SK-N-SH treated with all-trans-retinoic acid at 6 μM for 48 hours (cell line): ENCODE results near the gene FASN.

Experiments
- ATAC-seq: fragments of 200-7000 bp; cut with Tn5 transposase; 3 replicates; pipeline ENCODE4 v1.9.1; 2020; ENCODE audit warnings: mild to moderate bottlenecking, moderate library complexity
- ARNTL ChIP-seq: fragments of 450-650 bp; formaldehyde crosslinking; IDR thresholded peaks from 2 replicates; pipeline ENCODE4 v1.5.0; 2020; ENCODE audit warnings: low read depth, mild to moderate bottlenecking, moderate library complexity, borderline replicate concordance
- BACH2 ChIP-seq: fragments of 250-450 bp; sonication (Bioruptor Pico); IDR thresholded peaks from 2 replicates; pipeline ENCODE4 v1.9.0; 2021; ENCODE audit warnings: mild to moderate bottlenecking, borderline replicate concordance
- CSDC2 ChIP-seq: fragments of 250-450 bp; sonication (Bioruptor Pico); IDR thresholded peaks from 2 replicates; pipeline ENCODE4 v1.5.0; 2020; ENCODE audit warnings: mild to moderate bottlenecking, moderate library complexity
- CSRNP3 ChIP-seq: fragments of 250-450 bp; sonication (Bioruptor Pico); IDR thresholded peaks from 2 replicates; pipeline ENCODE4 v1.5.1; 2021; ENCODE audit warnings: mild to moderate bottlenecking, moderate library complexity
- ESRRG ChIP-seq: fragments of 250-450 bp; sonication (Bioruptor Pico); IDR thresholded peaks from 2 replicates; pipeline ENCODE4 v1.6.1; 2021; ENCODE audit warnings: mild to moderate bottlenecking
- GLIS3 ChIP-seq: fragments of 250-450 bp; sonication (Bioruptor Pico); IDR thresholded peaks from 2 replicates; pipeline ENCODE4 v1.5.0; 2020; ENCODE audit warnings: mild to moderate bottlenecking, moderate library complexity
- ISL1 ChIP-seq: fragments of 250-450 bp; sonication (Bioruptor Pico); IDR thresholded peaks from 2 replicates; pipeline ENCODE4 v2.1.2; 2022; ENCODE audit warnings: mild to moderate bottlenecking, moderate library complexity
- OSR1 ChIP-seq: fragments of 250-450 bp; sonication (Bioruptor Pico); IDR thresholded peaks from 2 replicates; pipeline ENCODE4 v1.8.0; 2022; ENCODE audit warnings: moderate library complexity, mild to moderate bottlenecking, inconsistent platforms
- POU6F1 ChIP-seq: fragments of 250-450 bp; sonication (Bioruptor Pico); IDR thresholded peaks from 2 replicates; pipeline ENCODE4 v1.8.0; 2021; ENCODE audit warnings: low read depth, mild to moderate bottlenecking, moderate library complexity, borderline replicate concordance
- PPARA ChIP-seq: fragments of 250-450 bp; sonication (Bioruptor Pico); IDR thresholded peaks from 2 replicates; pipeline ENCODE4 v1.5.0; 2020; ENCODE audit warnings: mild to moderate bottlenecking, borderline replicate concordance
- RARB ChIP-seq: fragments of 250-450 bp; sonication (Bioruptor Pico); IDR thresholded peaks from 2 replicates; pipeline ENCODE4 v1.8.0; 2021; ENCODE audit warnings: mild to moderate bottlenecking, moderate library complexity
- SNAI2 ChIP-seq: fragments of 250-450 bp; sonication (Bioruptor Pico); IDR thresholded peaks from 2 replicates; pipeline ENCODE4 v1.5.0; 2020; ENCODE audit warnings: mild to moderate bottlenecking, moderate library complexity
- TCF4 ChIP-seq: fragments of 250-450 bp; sonication (Bioruptor Pico); IDR thresholded peaks from 2 replicates; pipeline ENCODE4 v1.8.0; 2021; ENCODE audit warnings: mild to moderate bottlenecking, moderate library complexity, borderline replicate concordance
- TOX ChIP-seq: fragments of 250-450 bp; sonication (Bioruptor Pico); IDR thresholded peaks from 2 replicates; pipeline ENCODE4 v1.8.0; 2021; ENCODE audit warnings: mild to moderate bottlenecking, moderate library complexity, borderline replicate concordance
- TSHZ2 ChIP-seq: fragments of 250-450 bp; sonication (Bioruptor Pico); IDR thresholded peaks from 2 replicates; pipeline ENCODE4 v1.5.0; 2020; ENCODE audit warnings: mild to moderate bottlenecking, moderate library complexity
- ZFP3 ChIP-seq: fragments of 250-450 bp; sonication (Bioruptor Pico); IDR thresholded peaks from 2 replicates; pipeline ENCODE4 v1.5.0; 2020; ENCODE audit warnings: mild to moderate bottlenecking, moderate library complexity
- ZFP30 ChIP-seq: fragments of 450-650 bp; formaldehyde crosslinking; IDR thresholded peaks from 2 replicates; pipeline ENCODE4 v1.5.0; 2022; ENCODE audit warnings: mild to moderate bottlenecking, moderate library complexity

Gene FASN

GRCh38 chr17:82058230-82058854 is 39.7 kb downstream of the FASN start (continued):
- no peak for TF ChIP-seq POU6F1
- no peak for TF ChIP-seq ZFP30 (CRISPR knock-in tag)
- no peak for TF ChIP-seq RARB (CRISPR knock-in tag)
- no peak for TF ChIP-seq PPARA (CRISPR knock-in tag)
- TF ChIP-seq TCF4 (CRISPR knock-in tag), result no peak
- TF ChIP-seq ARNTL (CRISPR knock-in tag), result no peak
- no peak for TF ChIP-seq SNAI2 (CRISPR knock-in tag)

GRCh38 chr17:82056729-82057621 is 41.1 kb downstream of the FASN start:
- no peak for TF ChIP-seq OSR1
- no peak for TF ChIP-seq BACH2 (CRISPR knock-in tag)
- TF ChIP-seq CSRNP3 (CRISPR knock-in tag), result no peak
- TF ChIP-seq SNAI2 (CRISPR knock-in tag), result no peak
- no peak for TF ChIP-seq ISL1 (CRISPR knock-in tag)
- TF ChIP-seq ARNTL (CRISPR knock-in tag), result no peak
- TF ChIP-seq ESRRG (CRISPR knock-in tag), result no peak
- TF ChIP-seq TCF4 (CRISPR knock-in tag), result no peak
- TF ChIP-seq POU6F1, result no peak
- no peak for ATAC-seq

GRCh38 chr17:82055965-82056728 is 41.9 kb downstream of the FASN start:
- ATAC-seq, result no peak
- TF ChIP-seq TCF4 (CRISPR knock-in tag) (no peak), POU6F1 (no peak), OSR1 (no peak), CSDC2 (CRISPR knock-in tag) (no peak), GLIS3 (CRISPR knock-in tag) (no peak), ZFP30 (CRISPR knock-in tag) (no peak), TOX (CRISPR knock-in tag) (no peak), ARNTL (CRISPR knock-in tag) (no peak), SNAI2 (CRISPR knock-in tag) (no peak), RARB (CRISPR knock-in tag) (no peak), BACH2 (CRISPR knock-in tag) (no peak), CSRNP3 (CRISPR knock-in tag) (no peak), ZFP3 (CRISPR knock-in tag) (no peak), TSHZ2 (CRISPR knock-in tag) (no peak)
